ENCODE results near the gene CYTH2. TPM values are rescaled to one million over a fixed set of nuclear protein-coding genes. Genes with fewer than 3 reads are reported as not detected.

The CYTH2 gene
- total RNA-seq, 1 donor from 2014 or later: 32.1 TPM

DNA sequence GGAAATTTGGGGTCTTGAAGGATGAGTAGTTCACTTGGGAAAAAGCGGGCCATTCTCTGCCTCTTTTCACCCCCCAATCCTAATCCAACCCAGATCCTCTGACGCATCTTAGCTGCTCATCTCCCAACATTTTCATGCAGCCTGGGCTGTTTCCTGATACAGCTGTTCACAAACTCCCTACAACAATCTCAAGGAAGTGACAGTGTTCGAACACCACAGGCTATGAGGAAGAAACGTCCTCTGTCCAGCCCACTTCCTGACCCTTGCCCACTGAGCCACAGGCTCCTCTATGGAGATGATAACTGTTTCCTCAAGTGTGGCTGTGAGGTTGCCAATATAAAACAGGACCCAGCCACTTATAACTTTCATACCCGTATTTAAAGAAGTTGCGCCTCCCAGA is 26.2 kb downstream of the CYTH2 start:
- Histone ChIP-seq H3K9me3 (replicated peaks) (no peaks in the 10 kb centered on the region), H3K36me3 (no peaks in the 10 kb centered on the region), H3K4me3 (no peak overlapping the region), H3K4me1 (peaks cover 32% of the 10 kb centered on the region), H3K27ac (replicated peaks) (no peak overlapping the region), H3K27me3 (ENCODE audit: low read depth) (peaks cover 41% of the 10 kb centered on the region)
- intact Hi-C loops (cut with micrococcal nuclease): no loop called here
- DNase-seq: no peak
- TF ChIP-seq, protein P1, sequence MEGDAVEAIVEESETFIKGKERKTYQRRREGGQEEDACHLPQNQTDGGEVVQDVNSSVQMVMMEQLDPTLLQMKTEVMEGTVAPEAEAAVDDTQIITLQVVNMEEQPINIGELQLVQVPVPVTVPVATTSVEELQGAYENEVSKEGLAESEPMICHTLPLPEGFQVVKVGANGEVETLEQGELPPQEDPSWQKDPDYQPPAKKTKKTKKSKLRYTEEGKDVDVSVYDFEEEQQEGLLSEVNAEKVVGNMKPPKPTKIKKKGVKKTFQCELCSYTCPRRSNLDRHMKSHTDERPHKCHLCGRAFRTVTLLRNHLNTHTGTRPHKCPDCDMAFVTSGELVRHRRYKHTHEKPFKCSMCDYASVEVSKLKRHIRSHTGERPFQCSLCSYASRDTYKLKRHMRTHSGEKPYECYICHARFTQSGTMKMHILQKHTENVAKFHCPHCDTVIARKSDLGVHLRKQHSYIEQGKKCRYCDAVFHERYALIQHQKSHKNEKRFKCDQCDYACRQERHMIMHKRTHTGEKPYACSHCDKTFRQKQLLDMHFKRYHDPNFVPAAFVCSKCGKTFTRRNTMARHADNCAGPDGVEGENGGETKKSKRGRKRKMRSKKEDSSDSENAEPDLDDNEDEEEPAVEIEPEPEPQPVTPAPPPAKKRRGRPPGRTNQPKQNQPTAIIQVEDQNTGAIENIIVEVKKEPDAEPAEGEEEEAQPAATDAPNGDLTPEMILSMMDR (IDR thresholded peaks at IDR 0.05; ENCODE audit: borderline replicate concordance): no peak

DNA sequence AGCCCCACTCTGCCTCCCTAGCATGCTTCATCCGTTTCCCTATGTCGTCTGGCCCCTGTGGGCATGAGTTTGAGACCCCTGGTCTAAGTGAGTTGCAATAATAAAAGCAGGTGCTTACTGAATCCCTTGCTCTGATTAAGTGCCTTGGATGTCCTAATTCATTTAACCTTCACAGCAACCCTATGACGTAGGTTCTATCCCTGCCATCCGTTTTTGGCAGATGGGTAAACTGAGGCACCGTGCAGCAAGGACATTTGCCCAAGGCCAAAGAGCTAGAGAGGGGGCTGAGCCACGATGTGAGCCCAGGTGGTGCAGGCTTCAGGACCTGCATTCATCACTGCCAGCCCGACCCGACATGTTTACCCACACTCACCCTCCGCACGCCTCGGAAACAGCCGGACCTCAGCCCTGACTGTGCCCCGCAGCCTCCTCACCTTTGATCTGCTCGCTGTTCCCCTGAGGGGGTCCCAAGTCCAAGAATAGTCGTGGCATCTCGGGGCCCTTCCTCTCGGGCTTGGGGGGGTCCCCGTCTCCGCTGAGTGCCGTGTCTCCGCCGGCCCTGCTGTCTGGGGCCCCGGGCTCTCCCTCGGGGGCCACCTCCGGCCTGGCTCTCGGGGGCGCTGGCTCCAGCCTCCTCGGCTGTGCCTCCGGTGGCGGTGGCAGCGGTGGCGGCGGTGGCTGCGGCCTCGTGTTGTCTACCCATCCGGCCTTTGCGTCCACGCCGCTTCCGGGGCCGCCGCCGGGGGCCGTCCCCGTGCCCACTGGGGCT is 28.0 kb downstream of the CYTH2 start:
- peak overlapping the region; percentile 42 for H3K4me3 ChIP-seq

DNA sequence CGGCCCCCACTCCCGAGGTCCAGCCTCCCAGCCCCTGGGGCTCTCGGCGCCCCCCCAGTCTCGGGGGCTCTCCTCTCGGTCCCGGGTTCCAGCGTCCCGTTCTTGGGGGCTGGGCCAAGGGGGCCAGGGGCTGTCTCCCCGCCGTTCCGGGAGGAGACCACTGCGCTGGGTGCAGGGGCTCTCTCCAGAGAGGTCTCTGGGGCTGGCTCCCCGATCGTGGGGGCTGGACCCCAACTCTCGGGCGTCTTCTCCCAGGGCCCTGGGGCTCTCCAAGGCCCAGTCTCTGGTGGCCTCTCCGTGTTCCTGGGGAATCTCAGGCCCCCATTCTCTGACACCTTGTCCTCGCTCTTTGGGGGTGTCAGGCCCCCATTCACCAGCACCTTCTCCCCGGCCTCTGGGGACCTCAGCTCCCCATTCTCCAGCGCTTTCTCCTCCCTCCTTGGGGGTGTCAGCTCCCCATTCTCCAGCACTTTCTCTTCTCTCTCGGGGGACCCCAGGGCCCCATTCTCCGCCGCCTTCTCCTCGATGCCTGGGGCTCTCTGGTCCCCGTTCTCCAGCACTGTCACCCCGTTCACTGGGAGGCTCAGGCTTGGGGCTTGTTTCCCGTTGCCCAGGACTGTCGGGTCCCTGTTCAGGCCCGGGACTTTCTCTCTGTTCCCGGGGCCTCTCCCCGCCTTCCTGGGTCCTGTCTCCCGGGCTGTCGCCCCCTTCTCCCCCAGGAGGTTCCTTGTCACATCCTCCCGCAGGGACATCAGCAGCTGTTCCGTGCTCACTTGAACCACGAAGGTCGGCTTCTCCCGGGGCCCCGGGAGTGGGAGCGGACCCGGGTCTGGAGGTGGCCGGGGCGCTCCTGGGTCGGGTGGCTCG is 28.8 kb downstream of the CYTH2 start:
- TF ChIP-seq, protein P1 (IDR thresholded peaks at IDR 0.05; ENCODE audit: borderline replicate concordance): no peak
- intact Hi-C loops (cut with micrococcal nuclease): no loop called here
- peaks cover 24% of the 10 kb centered on the region for H3K4me1 ChIP-seq
- H3K4me3 ChIP-seq: peak overlapping the region; percentile 42
- H3K9me3 ChIP-seq (replicated peaks): no peaks in the 10 kb centered on the region
- no peak for DNase-seq
- H3K27me3 ChIP-seq (ENCODE audit: low read depth): peaks cover 60% of the 10 kb centered on the region
- no peak overlapping the region for H3K27ac ChIP-seq (replicated peaks)
- no peaks in the 10 kb centered on the region for H3K36me3 ChIP-seq

More for the DNA sequence above, 28.0 kb downstream of the CYTH2 start:
- no peaks in the 10 kb centered on the region for H3K36me3 ChIP-seq
- TF ChIP-seq, protein P1 (IDR thresholded peaks at IDR 0.05; ENCODE audit: borderline replicate concordance): no peak
- H3K27me3 ChIP-seq (ENCODE audit: low read depth): peaks cover 52% of the 10 kb centered on the region
- intact Hi-C loops (cut with micrococcal nuclease): no loop called here
- H3K27ac ChIP-seq (replicated peaks): no peak overlapping the region
- H3K9me3 ChIP-seq (replicated peaks): no peaks in the 10 kb centered on the region
- no peak for DNase-seq
- peaks cover 24% of the 10 kb centered on the region for H3K4me1 ChIP-seq

DNA sequence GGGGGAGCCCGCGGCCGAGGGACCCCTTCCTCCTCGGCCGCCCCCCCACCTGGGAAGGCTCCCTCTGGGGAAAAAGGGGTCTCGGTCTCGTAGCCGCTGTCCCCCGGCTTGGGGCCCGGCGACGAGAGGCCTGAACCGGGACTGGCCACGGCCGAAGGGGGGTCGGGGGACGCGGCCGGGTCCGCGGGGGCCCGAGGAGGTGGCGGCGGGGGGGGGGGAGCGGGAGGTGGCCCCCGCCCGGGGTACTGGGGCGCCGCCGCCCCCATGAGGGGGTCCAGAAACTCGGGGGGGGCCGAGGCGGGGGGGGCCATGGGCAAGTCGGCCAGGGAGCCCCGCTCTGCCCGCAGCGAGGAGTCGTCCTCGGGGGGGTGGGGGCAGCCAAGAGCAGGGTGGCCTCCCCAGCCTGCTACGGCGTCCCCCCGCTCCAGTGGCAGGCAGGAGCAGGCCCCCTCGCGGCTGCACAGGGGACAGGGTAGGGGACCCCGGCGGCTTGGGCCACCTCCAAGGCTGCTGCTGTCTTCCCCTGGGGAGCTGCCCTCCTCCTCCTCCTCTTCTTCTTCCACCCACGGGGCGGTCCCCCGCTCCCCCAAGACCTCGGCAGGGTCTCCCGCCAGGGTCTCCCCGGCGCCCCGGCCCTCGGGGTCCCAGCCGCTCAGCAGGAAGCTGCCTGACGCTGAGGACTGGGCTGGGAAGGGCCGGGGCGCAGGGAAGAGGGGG is 29.6 kb downstream of the CYTH2 start:
- DNase-seq: no peak
- Histone ChIP-seq H3K4me1 (peaks cover 24% of the 10 kb centered on the region), H3K36me3 (no peaks in the 10 kb centered on the region), H3K4me3 (peak overlapping the region; percentile 42), H3K9me3 (replicated peaks) (no peaks in the 10 kb centered on the region), H3K27ac (replicated peaks) (no peak overlapping the region), H3K27me3 (ENCODE audit: low read depth) (peaks cover 64% of the 10 kb centered on the region)
- TF ChIP-seq, protein P1 (IDR thresholded peaks at IDR 0.05; ENCODE audit: borderline replicate concordance): no peak
- intact Hi-C loops (cut with micrococcal nuclease): no loop called here
